HG02973 (cell line): ENCODE measurements around the gene AGPAT4.
"Not testable (repeated sequence)": the region's sequence is repeated elsewhere in the genome, so short reads cannot be mapped to it uniquely, and the experiment has no call there.

ENCODE experiments used
- ATAC-seq: cut with Tn5 transposase; IDR thresholded peaks from one replicate; pipeline ENCODE4 v1.9.1; 2021; ENCODE audit warnings: moderate library complexity; ENCODE audit not compliant: unreplicated experiment

Gene AGPAT4

DNA sequence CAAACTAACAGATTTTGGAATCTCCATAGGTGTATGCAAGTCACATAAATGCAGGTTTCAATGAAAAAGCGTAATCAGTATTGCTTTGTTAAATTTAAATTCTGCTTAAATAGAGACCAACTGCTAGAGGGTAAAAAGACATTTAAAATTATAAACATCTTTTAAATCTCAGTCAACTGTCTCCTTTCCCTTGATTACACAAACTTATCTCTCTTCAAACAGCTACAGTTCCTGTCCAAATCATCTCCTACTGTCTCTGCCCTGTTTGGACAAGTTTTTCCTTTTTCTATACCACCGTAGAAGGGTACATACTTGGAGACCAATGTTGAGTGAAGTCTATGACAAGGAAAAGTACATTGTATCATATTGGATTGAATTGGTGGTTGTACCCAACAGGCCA is 43.5 kb downstream of the AGPAT4 start:
- ATAC-seq = no peak

DNA sequence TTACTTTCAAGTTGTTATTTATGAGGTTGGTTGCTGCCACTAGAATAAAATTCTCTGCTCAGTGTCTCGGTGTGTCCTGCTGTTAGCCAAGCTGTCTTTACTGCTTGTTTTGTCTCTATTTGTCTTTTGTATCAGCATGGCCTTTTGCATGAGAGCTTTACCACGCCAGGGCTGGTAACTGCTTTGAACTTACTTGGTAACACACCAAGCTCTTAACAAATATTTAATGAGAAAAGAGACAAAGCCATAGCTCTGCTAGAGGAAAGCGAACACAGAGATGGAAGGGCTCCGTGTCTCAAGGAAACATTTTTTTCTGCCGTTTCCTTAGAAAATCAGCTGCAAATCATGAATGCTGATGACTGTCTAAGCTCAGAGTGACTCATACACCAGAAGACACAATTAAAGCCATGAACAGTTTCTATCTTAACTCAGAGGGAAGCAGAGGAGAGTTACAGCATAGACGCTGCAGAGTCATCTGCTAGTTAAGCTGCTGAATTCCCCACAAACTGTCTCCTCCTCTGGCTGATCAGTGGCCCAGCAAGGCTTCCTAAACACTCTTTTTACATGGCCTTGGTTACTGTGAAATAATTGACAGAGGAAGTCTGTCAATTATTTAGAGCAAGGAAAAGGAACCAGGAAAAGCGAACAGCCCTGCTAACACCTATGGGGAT is 44.8 kb downstream of the AGPAT4 start:
- no peak for ATAC-seq

DNA sequence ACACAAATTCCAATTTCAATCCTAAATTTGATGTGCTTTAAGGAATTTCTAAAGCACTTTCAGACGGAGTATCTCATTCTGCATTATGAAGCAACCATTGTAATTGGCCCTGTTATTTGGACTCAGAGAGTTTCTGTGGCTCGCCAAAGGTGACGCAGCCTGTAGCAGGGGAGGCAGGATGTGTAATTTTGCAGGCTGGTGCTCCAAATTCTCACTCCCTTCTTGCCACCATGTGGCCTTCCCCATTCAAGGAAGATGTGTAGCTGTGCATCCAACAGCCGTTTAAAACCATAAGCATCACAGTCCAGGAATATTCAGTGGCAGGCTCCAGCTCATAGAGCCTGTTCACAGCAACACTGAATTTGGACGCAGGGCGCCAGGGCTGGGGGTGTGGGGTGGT is 45.8 kb downstream of the AGPAT4 start:
- no peak for ATAC-seq

DNA sequence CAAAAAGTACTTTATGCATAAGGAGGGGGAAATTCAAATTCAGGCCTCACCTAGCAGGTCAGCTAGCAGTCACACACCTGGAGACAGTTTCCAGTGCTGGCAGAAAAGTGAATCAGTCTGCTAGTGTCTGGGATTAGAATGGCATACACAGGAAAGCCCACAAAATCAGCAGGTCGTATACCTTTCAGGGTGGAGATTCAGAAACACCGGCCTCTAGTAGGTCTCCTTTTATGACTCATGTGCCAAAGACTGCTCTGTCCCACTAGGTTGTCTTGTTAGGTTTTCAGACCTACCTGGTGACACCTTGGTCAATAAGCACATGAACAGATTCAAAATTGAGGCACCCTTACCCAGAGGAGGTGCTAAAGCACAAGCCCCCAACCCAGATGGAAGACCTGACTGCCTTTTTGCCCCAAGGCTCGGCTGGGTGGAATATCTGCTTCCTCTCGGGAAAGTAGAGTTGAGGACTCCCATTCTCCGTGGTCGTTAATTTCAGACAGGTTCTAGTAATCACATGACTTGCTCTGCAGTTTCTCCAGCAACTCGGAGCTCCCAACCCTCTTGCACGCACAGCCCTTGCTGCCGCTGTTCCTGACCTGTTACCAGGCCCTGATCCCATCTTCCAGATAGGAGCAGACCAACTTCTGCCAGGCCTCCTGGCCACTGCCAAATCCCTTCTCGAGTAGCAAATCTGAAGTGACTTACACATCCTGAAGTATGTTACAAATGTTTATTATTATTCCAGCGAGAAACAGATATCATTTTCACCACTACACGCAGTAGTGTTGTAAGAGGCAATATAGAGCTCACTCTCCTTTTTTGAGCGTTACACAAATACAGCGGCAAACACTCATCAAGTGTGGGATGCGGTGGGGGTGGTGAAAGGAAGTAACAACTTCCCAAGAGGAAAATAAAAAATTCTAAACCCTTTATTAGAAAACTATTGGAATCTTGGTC is 46.6 kb downstream of the AGPAT4 start:
- no peak for ATAC-seq

DNA sequence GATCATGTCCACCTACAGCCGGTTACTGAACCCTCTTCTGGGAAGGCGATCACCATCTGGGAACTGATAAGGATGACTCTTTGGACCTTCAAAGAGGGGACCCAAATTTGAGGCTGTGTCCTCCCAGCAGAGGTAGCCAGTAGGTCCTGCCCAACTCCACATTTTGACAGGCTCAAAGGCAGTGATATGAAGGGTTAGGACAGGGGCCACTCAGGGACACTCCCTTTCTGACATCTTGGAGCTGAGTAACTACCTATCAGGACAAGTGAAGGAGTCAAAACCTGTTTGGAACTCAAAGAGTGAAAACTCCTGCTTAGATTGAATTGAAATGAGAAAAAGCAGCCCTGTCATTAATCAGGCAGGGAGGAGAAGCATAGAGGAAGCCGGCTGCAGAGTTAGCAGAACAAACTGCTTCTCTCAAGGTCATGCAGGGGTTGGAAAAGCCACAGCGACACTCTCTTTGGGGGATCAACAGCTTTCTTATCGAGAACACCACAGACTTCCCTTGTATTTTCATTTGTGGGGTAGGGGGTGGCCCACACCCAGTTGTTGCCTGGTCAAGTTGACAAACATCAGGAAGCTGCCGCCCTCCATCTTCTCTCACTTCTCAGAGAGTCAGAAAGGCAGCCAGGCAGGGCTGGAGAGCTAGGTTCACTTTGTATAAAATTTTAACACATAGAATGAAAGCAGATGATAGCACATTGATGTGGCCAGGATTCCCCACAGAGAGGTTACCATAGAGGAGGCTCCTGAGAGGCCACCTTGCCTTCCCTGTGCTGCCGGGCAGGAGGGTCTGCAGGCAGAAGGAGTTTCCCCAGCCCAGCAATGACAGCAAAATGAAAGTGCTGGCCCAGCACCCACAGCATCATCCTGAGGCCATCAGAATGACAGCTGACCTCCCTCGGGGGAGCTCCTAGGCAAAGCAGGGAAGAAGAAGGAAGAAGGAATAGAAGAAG is 47.6 kb downstream of the AGPAT4 start:
- ATAC-seq = no peak

DNA sequence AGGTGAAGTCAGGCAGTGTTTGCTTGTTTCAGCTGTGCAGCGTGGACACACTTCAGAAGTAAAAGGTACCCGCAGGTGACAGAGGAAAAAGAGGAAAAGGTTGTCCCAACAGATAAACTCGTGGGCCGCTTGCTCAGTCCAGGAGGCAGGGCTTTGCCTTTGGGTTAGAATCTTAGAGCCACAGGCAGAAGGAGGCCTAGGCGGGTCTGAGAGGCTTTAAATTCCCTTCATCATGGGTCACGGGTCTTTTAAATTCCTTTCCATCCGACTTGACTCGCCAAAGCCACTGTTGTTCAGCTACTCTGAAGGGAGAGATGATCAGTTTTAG is 48.2 kb downstream of the AGPAT4 start:
- ATAC-seq = no peak

DNA sequence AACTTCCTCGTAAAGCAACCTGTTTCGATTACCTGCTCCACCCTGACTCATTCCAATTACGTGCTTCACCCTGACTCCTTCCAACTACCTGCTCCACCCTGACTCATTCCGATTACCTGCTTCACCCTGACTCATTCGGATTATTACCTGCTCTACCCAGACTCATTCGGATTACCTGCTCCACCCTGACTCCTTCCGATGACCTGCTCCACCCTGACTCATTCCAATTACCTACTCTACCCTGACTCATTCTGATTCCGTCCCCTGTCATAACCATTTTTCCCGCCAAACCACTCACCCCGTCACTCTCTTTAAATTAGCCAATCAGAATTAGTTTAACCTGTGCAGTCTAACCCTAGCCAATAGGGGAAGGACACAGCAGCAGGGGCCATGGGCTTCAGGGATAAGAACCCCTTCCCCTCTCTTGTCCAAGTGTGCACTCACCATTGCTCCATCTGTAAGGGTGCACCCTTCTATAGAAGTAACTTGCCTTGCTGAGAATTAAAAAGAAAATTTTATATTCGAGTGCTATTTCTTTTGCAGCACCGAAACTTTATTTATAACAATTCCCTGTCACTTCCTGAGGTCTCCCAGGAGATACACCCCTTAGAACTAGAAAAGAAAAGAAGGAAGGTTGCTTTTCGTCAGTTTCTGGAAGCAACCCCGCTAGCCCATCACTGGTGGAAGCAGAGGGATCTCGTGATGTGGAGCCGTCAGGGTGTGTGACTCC is 48.7 kb downstream of the AGPAT4 start:
- ATAC-seq = not testable (repeated sequence)

DNA sequence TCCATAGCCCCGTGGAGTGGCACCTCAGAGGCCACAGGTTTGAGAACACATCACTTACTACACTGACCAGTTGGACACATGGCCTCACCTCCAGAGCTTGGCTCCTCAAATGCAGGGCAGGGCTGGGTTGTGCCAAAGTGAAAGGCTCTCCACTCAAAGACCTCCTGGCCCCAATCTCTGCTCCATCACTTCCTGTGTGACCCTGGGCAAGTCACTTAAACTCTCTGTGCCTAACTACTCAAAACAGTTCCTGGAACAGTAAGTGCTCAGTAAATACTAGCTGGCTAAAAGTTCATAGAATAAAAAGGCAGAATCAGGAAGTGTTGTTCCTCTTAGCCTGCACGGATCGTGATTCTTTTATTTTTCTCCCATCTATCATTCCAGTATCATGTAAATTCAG is 50.2 kb downstream of the AGPAT4 start:
- ATAC-seq = no peak

DNA sequence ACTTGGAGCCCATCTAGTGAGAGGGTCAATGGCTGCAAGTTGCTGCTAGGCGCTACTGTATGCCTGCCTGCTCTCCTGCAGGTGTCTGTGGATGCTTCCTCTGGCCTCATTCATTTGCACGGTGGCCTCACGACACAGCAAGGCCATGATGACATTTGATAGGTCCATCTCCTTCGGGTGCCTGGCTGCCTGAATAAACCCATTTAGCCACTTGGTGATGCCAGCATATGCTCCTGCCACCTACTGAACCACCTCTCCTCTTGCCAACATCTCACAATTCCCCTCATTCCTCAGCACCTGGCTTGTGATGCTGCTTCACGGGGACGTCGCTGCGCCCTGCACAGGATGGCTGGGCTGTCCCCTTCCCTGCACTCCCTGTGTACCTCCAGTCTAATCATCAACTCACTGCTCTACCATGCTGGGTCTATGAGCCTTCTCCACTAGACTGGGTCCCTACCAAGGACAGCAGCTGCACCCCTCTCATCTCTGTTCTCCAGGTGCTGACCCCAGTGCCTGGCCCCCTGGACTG is 51.1 kb downstream of the AGPAT4 start:
- no peak for ATAC-seq

DNA sequence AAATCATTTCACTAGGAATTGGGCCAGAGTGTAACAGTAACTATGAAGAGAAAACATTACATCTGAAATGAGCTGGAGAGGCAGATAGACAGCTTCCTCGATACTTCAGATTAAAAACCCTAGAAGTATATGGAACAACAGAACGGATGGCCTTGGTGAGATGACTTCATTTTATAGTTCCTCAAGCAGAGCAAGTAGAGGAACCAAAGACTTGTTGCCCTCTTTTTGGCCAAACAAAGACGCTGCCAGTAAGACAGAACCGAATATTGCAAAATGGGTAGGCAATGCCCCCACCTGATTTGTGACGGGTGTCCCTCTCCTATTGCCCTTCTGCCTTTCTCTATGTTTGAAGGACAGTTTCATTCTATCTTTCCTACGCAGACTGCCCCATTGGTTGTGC is 53.5 kb downstream of the AGPAT4 start:
- no peak for ATAC-seq

DNA sequence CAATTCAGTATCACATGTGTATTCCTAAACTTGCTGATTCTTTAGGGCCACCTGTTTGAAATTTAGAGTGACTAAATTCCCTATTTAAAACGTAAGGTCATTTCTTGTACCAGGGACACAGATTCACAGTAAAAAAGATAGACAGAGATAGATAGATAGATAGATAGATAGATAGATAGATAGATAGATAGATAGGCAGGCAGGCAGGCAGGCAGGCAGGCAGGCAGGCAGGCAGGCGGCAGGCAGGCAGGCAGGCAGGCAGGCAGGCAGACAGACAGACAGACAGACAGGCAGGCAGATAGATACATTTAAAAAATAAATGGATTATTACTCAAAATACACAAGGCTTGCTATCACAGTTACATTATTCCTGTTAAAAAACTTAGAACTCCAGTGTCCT is 54.2 kb downstream of the AGPAT4 start:
- ATAC-seq = no peak

DNA sequence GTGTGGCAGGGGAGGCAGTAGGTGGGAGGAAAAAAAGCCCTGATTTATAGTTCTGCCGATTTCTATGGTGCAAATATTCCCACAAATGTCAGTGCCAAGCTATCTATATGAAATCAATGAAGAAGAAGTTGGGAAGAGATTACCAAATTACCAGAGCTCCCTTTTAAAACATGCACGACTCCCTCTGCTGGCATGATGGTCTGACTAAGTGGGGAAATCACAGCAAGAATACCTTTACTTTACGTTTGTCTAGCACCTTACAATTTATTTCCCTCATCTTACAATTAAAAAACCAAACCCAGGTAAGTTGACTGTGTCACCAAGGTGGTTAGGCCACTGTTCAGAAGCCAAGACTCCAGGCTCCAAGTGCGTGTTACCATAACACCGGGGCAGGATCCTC is 55.6 kb downstream of the AGPAT4 start:
- ATAC-seq = no peak

DNA sequence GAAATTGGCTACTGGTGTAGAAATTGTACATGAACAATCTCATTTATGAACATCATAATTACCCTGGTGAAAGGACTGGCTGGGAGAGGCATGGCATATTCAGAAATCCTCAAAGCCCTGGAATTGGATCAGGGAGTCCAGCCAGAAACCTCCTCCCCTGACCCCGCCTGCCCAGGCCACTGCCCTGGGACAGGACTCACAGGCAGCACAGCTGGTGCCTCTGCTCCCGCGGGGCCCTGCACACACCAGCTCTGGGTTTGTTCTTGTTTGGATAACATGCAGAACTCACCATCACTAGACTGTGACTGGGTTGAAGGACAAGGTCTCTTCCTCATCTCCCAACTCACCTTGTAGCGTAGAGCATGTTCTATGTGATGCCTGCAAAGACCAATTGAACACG is 56.2 kb downstream of the AGPAT4 start:
- no peak for ATAC-seq

DNA sequence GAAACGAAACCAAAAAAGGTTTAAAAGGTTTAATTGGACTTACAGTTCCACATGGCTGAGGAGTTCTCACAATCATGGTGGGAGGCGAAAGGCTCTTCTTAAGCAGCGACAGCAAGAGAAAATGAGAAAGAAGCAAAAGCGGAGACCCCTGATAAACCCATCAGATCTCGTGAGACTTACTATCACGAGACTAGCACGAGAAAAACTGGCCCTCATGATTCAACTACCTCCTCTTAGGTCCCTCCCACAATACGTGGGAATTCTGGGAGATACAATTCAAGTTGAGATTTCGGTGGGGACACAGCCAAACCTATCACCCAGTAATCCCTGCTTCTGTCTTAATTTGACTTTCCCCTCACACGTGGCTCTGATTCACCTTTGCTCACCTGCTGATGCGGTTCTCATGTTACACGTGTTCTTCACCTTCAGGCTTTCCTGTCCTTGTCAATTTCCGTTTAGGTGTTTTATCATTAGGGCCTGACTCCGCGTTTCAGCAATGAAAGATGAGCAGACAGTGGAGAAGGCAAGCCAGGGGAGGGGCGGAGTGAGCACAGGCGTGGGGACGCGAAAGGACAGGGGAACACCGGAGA is 57.1 kb downstream of the AGPAT4 start:
- no peak for ATAC-seq

DNA sequence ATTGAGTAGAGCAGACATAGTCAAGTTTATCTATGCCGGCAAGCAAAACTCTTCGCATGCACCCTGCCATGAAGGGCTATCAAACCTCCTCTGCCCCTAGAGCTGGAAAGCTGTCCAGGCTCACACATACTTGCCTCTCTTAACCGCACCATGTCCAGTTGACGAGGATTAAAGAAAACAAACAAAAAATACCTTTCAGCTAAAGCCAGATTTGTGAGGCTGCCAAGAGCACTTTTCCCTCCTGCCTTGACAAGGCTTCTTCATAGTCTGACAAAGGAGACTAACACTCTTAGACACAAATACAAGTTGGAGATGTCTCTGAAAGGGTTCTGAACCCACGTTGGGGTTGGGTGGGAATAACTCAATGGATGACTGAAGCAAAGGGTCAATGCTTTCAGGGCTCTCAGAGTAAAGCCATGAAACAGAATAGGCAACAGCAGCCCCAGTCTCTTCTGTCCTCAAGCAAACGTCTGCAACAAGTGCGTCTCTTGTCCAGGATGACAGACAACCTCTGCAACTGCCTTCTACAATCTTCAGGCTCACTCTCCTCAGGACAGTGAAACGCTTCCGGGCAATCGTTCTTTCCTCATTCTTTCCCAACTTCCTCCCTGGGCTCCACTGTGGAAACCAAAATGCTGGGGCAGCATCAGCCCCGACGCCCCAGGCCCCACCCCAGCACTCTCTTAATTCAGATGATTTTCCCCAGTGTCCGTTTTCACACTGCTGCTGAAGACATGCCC is 57.8 kb downstream of the AGPAT4 start:
- ATAC-seq = no peak

DNA sequence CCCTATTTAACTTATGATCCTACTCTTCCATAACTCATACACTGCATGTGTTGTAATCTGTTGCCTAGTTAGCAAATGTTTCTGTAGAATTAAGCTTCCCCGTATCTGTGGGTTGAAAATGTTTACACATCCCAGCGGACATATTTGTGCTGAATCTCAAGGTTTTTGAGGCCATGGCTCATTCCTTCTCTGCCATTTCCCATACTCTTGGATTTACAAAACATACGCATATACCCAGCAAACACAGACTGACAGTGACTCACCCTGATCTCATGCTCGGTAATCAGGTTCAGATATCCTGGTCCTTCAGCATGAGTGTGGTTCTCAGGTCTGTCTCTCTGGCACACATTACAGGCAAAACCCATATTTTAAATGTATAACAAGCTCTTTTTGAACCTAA is 58.7 kb downstream of the AGPAT4 start:
- no peak for ATAC-seq

DNA sequence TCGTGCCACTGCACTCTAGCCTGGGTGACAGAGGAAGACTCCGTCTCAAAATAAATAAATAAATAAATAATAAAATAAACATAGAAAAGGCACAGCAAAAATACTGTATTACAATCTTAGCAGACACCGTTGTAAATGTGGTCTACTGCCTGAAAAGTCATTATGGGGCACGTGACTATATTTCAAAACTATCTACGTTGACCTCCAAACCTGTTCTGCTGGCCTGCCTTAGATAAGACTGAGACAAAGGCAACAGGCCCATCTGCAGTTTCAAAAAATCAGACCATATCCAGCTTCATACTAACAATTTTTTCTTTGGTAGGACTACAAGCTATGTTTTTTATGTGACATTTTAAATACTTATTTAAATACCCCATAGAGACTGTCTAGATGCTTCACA is 59.1 kb downstream of the AGPAT4 start:
- no peak for ATAC-seq

DNA sequence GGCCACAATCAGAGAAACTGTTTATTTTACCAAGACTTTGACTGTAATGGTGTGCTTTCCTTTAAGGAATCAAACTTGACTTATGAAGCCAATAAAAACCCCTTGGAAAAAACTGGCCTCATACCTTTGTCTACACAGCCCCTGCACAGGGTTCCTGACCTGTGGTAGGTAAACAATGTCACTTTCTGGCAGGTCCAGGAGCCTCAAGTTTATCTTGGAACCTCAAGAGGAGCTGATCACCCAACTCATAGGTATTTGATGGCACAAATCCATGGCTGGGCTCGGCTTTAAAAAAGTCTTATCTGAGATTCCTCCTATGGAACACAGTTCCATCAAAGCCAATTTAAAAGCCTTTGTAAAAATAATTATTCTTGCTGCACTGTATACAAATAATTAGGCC is 61.0 kb downstream of the AGPAT4 start:
- ATAC-seq = no peak

DNA sequence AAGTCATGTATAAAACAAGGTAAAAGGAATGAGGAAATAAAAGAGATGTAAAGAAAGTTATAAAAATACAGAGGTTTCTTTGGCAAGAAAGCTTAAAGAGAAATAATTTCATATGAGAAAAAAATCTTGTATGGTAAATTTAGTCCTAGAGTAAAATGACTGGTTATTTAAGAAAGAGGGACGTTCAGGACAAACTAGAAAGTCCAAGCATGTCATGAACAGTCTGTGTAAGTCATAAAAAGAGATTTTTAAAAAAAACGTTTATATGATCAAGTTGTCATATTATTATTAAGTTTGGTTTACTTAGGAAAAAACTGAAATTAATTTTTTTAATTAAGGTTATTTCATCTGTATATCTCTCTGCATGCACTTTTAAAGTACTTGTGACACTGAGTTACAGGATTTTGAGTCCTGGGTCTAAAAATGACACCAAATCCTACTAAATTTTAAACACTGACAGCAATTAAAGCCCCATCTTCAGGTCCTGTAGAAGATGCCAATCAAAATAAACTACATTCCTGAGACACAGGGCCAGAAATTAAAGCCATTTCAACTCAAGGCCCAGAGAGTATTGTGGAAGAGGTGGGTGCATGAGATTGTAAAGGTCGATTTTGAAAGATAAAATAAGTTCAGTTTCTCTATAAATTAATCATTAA is 62.4 kb downstream of the AGPAT4 start:
- no peak for ATAC-seq
